HG03064 (cell line): ENCODE results near the gene PTPN11.

Experiments used
- ATAC-seq: cut with Tn5 transposase; IDR thresholded peaks from one replicate; pipeline ENCODE4 v1.9.1; 2021; ENCODE audit warnings: low read depth; ENCODE audit not compliant: unreplicated experiment

Gene PTPN11

GRCh38 chr12:112536367-112536730 lies 117.6 kb downstream of the PTPN11 start:
- ATAC-seq = no peak

DNA sequence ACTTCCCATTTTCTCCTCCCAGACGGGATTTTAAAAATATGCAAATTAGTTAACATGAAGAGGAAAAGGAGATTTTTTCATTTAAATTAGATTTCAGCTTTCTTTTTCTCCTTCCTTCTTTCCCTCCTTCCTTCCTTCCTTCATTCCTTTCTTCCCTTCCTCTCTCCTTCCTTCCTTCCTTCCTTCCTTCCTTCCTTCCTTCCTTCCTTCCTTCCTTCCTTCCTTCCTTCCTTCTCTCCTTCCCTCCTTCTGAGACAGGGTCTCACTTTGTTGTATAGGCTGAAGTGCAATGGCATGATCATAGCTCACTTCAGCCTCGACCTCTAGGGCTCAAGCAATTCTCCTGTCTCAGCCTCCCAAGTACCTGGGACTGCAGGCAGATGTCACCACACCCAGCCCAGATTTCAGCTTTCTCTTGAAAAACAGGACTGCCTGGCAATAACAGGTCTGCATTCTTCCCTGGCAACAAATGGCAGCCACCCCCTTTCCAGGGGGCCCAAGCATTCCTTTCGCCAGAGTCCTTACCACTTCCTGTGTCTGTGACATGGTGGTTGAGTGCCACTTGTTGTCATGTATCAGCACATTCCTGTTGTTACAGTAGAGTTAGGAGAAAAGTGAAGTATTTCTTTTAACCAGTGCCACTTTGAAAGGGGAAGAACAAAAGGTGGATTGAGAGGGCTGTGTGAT lies 119.1 kb downstream of the PTPN11 start:
- ATAC-seq = no peak

DNA sequence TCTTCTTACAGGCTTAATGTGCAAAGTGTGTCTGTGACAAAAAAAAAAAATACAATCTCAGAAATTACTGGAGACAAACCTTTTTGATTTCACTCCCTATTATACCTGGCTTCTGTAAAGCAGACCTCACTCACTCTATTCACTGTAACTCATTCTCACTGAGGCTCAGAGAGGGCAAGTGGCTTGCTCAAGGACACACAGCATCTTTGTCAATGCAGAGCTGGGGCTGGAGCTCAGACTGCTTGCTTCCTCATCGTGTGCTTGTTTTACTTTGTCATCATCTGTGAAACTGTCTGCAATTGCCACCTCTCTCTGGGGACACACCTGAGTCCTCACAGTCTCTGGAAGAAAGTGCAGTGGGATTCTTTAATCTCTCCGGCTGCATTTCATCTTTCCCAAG lies 120.0 kb downstream of the PTPN11 start:
- ATAC-seq = no peak

DNA sequence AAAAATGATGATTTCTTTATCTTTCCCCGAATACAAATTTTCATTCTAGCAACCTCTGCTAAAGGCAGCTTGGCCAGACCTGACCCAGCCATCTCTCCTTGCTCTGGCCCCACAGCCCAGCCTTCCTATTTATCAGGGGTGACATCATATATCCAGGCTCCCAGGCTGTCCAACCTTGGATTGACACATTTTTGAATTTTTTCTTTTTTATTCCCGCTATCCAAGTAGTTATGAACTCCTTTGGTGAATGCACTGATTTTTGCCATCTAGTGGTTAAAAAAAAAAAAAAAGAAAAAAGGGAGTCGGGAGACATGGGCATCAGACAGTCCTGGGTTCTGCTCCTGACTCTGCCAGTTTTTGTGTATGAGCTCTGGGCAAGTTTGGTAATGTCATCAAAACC lies 120.5 kb downstream of the PTPN11 start:
- no peak for ATAC-seq

GRCh38 chr12:112540021-112540420 lies 121.3 kb downstream of the PTPN11 start:
- no peak for ATAC-seq

- no peak for ATAC-seq
Observed at GRCh38 chr12:112543751-112544150, 125.0 kb downstream of the PTPN11 start.

- no peak for ATAC-seq
Observed at GRCh38 chr12:112546339-112546738, 127.6 kb downstream of the PTPN11 start.

DNA sequence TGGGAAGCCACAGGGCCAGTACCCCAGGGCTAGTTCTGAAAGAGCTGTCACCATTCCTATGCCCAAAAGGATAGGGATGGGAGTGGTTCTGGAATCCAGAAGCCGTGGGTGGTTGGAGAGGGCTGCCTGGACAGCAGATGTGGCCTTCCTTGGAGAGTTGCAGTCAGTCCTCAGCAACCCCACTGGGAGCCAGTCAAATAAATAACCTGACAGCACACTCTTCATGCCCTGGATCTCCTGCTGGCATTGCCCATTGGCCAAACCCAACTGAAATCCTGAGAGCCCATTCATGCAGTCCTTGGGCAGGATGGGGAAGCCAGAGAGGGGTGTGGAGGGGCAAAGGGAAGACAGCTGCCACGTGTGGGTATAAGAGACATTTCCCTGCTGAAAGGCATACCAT lies 128.2 kb downstream of the PTPN11 start:
- ATAC-seq = no peak

DNA sequence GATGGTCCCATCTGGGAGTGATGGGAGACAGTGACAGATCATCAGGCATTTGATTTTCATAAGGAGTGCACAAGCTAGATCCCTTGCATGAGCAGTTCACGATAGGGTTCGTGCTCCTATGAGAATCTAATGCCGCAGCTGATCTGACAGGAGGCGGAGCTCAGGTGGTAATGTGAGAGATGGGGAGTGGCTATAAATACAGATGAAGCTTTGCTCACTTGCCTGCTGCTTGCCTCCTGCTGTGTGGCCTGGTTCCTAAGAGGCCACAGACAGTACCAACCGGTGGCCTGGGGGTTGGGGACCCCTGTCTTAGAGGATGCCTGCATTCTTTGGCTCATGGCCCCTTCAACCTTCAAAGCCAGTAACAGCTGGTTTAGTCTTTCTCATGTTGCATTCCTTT lies 130.3 kb downstream of the PTPN11 start:
- ATAC-seq = no peak

DNA sequence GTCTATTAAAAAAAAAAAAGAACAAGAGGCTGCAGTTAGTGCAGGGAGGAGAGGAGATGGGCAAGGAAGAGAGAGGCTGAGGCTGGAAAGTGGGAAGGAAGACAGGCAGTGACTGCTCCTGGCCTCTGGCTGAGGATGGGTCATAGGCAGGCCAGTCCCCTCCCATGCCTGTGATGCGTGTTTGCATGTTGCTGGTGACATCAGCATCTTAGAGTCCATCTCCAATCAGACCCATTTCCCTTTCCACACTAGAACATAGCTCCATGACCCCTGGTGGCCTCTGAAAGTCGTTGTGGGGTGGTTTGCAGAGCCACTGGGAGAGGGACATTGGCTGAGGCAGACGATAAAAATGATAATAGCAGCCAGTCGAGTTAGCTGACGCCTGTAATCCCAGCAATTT lies 132.9 kb downstream of the PTPN11 start:
- no peak for ATAC-seq

DNA sequence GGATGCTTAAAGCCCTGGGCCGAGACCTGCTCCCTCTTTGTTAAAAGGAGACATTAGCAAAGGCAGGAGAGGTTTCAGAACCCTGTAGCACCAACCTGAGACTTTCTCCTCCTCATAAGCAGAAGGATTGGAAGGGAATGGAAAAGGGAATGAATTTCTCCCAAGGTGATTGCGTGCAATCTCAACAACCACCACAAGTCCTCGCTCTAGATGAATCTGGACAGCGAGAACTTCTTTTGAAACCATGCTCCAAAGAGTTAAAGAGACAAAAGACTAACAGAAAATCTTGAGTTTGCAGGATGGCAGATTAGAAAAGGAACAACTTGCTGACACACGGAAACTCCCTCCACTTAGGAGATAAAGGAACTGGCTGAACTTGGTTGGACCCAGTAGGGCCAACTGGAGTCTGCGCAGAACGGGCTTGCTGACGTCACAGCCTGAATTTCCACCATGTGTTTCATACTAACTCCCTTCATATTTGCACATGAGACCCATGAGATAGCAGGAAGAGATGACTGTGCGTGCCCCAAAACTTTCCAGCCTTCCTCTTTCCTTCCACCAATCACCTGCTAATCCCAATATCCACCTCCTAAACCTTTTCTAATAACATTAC lies 137.0 kb downstream of the PTPN11 start:
- ATAC-seq = no peak

DNA sequence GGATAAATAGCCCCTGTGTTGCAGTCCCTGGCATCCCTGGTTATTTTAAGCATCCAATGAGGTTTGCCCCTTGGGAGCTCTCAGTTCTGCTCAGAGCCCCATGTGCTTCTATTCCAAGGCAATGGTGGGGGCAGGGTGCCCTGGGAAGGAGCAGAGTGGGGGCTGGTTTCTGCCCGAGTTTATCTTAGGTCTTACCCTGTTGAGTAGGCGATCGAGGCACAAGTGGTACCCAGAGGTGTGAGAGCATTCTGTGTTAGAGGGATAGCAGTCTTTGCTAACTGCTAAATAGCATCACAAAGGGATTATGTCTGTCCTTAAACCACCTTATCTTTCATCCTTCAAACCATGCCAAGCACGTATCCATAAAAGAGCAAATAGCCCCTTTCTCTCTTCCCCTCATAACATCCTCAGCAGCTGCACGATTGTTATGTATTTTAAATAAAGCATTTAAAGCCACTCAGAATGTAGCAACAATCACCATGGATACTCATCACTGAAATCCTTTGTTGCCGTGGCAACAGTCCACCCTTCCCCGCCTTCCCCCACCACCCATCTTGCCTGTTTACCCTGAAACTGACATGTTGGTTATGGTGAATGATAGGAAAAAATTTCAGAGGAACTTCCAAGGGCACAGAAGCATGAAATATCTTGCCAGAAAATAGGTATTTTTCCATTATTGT lies 139.3 kb downstream of the PTPN11 start:
- ATAC-seq = no peak
